T47D (cell line): ENCODE data around the gene PIPOX.

Experiments
- DNase-seq, 2 experiments: peaks; one replicate each; pipeline versions ENCODE4 v3.0.0 to v3.0.0-alpha.2; 2011 to 2012; ENCODE audit warnings: low read depth in 1 of 2, low spot score in 1 of 2
- JUND ChIP-seq: IDR thresholded peaks from 2 replicates; pipeline ENCODE4 v1.6.1; 2012; ENCODE audit warnings: low read depth
- in situ Hi-C: cut with HindIII; loops from 2 replicates; pipeline ENCODE4 v1.10.0; 2016; ENCODE audit warnings: low sequenced_read_pairs, low pct_unique_long_range_greater_than_20kb

PIPOX gene

GRCh38 chr17:29090750-29091605 lies 48.0 kb downstream of the PIPOX start:
- in situ Hi-C loops = no loop called here
- no peak for DNase-seq
- TF ChIP-seq JUND = no peak

GRCh38 chr17:29091606-29092289 lies 48.8 kb downstream of the PIPOX start:
- no peak for TF ChIP-seq JUND
- DNase-seq = no peak
- in situ Hi-C loops = no loop called here

GRCh38 chr17:29093090-29093871 lies 50.3 kb downstream of the PIPOX start:
- no peak for TF ChIP-seq JUND
- in situ Hi-C loops = no loop called here
- DNase-seq = no peak

GRCh38 chr17:29094101-29094708 lies 51.3 kb downstream of the PIPOX start:
- DNase-seq = no peak
- no peak for TF ChIP-seq JUND
- in situ Hi-C loops = no loop called here

GRCh38 chr17:29095439-29095838 lies 52.5 kb downstream of the PIPOX start:
- no peak for TF ChIP-seq JUND
- DNase-seq = no peak
- in situ Hi-C loops = no loop called here

GRCh38 chr17:29096094-29096493 lies 53.2 kb downstream of the PIPOX start:
- TF ChIP-seq JUND = no peak
- in situ Hi-C loops = no loop called here
- DNase-seq = no peak

GRCh38 chr17:29099527-29099926 lies 56.6 kb downstream of the PIPOX start:
- no peak for DNase-seq
- no peak for TF ChIP-seq JUND
- in situ Hi-C loops = no loop called here

GRCh38 chr17:29100296-29100695 lies 57.4 kb downstream of the PIPOX start:
- TF ChIP-seq JUND = no peak
- in situ Hi-C loops = no loop called here
- peak in 1 of 2 experiments; percentile 30 for DNase-seq

- DNase-seq = no peak
- TF ChIP-seq JUND = no peak
- in situ Hi-C loops = no loop called here
These were observed 59.1 kb downstream of the PIPOX start for GRCh38 chr17:29102046-29102445.

GRCh38 chr17:29102741-29103181 lies 59.8 kb downstream of the PIPOX start:
- no peak for TF ChIP-seq JUND
- DNase-seq = peak; percentile 42 to 60
- in situ Hi-C loops = no loop called here

GRCh38 chr17:29103341-29103740 lies 60.4 kb downstream of the PIPOX start:
- in situ Hi-C loops = no loop called here
- DNase-seq = no peak
- TF ChIP-seq JUND = no peak
